GM12874 (cell line): Measurements from ENCODE around the gene HNRNPA3.

Source experiments
- TF ChIP-seq, protein P1 (sequence below): IDR thresholded peaks from 2 replicates; pipeline ENCODE4 v1.5.1; 2011; ENCODE audit warnings: low read depth, mild to moderate bottlenecking, control low read depth, low read length, moderate library complexity; ENCODE audit not compliant: insufficient read depth

The HNRNPA3 gene

DNA sequence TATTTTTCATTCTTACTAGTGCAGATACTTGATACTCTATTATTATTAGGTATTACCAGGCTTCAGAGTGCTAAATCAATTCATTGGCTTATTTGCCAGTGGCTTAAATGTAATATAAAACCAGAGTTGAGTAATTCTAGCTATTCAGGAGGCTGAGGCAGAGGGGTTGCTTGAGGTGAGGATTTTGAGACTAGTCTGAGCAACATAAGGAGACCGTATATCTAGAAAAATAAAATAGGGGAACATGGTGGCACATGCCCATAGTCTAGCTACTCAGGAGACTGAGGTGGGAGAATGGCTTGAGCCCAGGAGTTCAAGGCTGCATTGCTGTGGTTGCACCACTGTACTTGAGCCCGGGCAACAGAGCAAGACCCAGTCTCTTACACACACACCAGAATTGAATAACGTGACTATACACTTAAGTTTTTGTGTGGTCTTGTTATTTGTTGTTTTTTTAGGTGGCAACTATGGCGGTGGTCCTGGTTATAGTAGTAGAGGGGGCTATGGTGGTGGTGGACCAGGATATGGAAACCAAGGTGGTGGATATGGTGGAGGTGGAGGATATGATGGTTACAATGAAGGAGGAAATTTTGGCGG, 4.8 kb downstream of the HNRNPA3 start:
- TF ChIP-seq, protein P1, sequence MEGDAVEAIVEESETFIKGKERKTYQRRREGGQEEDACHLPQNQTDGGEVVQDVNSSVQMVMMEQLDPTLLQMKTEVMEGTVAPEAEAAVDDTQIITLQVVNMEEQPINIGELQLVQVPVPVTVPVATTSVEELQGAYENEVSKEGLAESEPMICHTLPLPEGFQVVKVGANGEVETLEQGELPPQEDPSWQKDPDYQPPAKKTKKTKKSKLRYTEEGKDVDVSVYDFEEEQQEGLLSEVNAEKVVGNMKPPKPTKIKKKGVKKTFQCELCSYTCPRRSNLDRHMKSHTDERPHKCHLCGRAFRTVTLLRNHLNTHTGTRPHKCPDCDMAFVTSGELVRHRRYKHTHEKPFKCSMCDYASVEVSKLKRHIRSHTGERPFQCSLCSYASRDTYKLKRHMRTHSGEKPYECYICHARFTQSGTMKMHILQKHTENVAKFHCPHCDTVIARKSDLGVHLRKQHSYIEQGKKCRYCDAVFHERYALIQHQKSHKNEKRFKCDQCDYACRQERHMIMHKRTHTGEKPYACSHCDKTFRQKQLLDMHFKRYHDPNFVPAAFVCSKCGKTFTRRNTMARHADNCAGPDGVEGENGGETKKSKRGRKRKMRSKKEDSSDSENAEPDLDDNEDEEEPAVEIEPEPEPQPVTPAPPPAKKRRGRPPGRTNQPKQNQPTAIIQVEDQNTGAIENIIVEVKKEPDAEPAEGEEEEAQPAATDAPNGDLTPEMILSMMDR, result no peak

- TF ChIP-seq, protein P1, result no peak
These were observed 8.9 kb downstream of the HNRNPA3 start for GRCh38 chr2:177221534-177221933.

DNA sequence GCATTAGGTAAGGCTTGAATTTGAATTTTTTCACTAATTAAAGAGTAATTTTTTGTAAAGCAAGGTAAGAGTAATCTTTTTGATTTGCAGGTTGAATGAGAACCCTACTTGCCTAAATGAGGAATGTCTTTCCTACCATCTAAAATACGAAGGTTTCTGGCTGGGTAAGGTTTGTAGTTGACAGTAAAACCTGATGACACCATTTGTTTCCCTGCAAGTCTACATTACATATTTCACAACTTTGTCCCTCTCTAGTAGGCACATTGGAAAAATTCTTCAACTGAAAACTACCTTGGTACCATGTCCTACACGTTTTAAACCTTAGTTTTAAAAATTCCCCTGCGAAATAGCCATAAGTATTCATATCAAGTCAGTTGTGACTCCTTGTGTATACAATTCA, 9.4 kb downstream of the HNRNPA3 start:
- TF ChIP-seq, protein P1, result no peak

- TF ChIP-seq, protein P1, result no peak
These were observed 13.4 kb downstream of the HNRNPA3 start for GRCh38 chr2:177225965-177226360.

- TF ChIP-seq, protein P1, result no peak
These were observed 17.0 kb downstream of the HNRNPA3 start for GRCh38 chr2:177229442-177230242.

DNA sequence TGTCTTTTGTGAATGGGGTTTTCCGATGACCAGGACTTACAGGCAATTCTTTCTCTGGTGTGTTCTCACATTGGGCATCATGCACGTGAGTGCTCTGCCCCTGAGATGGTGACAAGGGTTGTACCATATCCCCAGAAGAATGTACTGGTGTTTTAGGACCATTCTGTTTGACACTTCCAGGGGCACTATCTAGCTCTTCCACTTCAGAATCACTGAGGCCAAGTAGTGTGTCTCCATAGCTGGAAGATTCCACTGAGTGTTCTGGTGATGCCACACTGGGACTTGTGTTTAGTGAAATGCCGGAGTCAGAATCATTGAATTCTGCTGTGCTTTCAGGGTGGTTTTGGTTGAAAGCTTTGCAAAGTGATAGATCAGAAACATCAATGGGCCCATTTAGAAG, 18.7 kb downstream of the HNRNPA3 start:
- TF ChIP-seq, protein P1, result no peak

DNA sequence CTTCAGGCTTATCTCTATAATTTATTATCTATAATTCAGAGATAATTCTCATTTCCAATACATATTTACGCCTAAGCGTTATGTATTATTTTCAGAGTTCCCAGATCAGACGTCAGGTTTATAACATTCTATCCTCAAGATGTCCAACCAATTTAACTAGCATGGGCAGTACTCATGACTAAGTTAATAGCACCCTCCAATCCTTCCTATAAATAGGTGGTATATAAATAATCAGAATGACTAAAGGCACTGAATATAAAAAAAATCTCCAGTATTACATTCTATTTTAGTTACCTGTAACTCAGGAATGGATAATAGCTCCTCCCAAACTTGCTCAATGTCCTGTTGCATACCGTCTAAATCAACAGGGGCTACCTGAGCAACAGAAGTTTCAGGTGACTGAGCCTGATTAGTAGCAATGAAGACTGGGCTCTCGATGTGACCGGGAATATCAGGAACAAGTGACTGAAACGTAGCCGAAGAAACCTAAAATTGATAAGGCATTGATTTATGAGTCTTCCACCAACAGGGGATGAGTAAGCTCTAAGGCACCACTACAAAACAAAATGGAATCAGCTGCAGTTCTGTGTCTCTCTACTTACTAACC, 19.6 kb downstream of the HNRNPA3 start:
- TF ChIP-seq, protein P1, result no peak
